Kidney tubule cell (primary cell): Measurements from ENCODE around the gene GPR17.

Source experiments
- DNase-seq: peaks from one replicate; pipeline ENCODE4 v3.0.0-alpha.2; 2018; ENCODE audit warnings: low spot score

Gene GPR17

GRCh38 chr2:127645395-127646291, at the start of gene GPR17:
GPR17 (plus strand) TSS chr2:127646153; CDS start chr2:127650736, 4,583 bp downstream.
- DNase-seq, result no peak

GRCh38 chr2:127596311-127597045, 49.5 kb upstream of the GPR17 start:
- no peak for DNase-seq

DNA sequence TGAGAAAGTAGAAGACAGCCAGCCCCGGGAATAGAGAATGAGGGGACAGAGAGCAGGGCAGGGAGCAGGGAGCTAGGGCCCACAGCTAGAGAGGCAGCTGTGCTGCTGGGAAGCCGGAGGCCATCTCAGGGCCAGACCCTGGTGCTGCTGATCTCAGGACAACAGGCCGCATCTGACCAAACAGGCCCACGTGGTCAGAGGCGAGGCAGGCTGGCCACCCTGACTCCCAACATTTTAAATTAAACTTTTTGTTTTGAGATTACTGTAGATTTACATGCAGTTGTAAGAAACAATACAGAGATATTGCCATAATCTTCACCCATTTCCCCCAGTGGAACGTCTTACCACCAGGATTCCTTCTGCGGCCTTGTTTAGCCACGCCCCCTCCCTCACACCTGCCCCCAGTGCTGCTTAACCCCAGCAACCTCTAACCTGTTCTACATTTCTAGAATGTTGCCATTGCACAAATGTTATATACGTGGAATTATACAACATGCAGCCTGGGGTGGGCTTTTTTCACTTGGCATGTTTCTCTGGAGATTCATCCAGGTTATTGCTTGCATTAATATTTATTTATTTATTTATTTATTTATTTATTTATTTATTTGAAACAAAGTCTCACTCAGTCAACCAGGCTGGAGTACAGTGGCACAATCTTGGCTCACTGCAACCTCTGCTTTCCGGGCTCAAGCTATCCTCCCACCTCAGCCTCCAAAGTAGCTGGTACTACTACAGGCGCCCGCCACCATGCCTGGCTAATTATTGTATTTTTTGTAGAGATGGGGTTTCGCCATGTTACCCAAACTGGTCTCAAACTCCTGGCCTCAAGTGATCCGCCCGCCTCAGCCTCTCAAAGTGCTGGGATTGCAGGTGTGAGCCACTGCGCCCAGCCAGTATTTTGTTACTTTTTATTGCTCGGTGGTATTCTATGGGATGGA, 48.6 kb upstream of the GPR17 start:
- DNase-seq, result no peak

- peak; percentile 35 for DNase-seq
Observed at GRCh38 chr2:127597984-127598380, 48.0 kb upstream of the GPR17 start.

- no peak for DNase-seq
Observed at GRCh38 chr2:127598711-127599110, 47.2 kb upstream of the GPR17 start.

- DNase-seq, result no peak
Observed at GRCh38 chr2:127599211-127599610, 46.7 kb upstream of the GPR17 start.

DNA sequence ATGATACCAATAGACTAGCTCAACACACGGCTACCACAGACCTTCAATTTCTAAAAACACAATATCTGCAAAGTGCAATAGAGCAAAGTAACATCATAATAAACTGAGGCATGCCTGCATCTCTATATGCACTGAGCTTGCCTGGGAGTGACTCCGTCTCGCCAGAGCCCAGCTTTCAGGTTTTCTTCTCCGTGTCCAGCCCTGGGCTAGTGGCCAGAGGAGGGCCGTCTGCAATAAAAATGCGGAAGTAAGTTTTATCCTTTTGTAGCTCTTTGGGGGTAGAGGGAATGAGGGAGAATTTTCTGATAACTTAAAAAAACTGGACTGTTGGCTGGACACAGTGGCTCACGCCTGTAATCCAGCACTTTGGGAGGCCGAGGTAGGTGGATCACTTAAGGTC, 41.0 kb upstream of the GPR17 start:
- no peak for DNase-seq

DNA sequence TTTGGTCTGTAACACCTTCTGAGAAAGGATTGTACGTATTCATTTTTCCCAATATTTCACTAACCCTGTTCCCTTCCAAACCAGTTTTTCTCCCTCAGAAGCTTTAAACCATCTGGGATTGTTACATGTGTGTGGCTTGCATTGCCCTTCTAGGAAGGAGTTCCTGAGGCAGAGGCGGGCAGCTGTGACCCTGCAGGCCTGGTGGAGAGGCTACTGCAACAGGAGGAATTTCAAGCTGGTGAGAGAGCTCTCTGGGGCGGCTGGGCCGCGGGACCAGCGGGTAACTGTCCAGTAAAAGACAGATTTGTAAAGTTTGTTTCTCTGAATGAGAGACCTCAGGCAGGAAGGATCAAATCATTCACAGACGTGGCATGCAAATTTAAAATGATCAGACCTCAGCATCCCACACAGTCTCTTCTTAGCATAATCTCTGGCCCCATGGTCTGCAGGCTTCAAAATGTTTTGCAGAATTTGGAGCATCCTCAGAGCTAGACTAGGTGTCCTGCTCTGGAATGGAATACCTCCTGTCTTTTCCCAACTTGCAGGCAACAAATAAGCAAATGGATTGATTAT, 40.2 kb upstream of the GPR17 start:
- DNase-seq, result no peak

DNA sequence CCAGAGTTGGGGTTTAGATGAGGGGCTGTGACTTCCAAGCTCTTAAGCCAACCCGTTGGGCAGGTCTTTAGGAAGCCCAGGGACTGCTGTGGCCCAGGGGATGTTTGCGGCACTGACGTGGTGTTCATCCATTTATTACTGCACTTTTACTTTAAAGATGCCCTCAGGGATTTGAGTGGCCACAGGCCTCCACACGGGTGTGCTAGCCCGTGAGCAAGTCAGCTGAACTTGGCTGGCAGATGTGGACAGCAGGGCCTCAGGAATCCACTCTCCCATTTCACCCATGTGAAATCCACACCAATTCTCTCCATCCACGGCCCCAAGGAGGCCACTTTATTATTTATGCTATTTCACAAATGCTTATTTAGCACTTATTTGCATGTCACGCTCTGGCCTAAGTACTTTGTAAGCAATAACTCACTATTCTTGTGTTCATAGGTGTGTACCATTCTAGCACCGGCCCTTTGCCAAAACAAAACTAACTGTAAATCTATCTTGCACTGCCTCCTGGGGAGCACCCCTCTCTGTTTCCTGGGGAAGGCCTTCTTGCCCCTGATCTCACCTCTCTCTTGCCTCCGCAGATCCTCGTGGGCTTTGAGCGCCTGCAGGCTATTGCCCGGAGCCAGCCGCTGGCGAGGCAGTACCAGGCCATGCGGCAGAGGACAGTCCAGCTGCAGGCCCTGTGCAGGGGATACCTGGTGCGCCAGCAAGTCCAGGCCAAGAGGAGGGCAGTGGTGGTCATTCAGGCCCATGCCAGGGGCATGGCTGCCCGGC, 39.1 kb upstream of the GPR17 start:
- no peak for DNase-seq

DNA sequence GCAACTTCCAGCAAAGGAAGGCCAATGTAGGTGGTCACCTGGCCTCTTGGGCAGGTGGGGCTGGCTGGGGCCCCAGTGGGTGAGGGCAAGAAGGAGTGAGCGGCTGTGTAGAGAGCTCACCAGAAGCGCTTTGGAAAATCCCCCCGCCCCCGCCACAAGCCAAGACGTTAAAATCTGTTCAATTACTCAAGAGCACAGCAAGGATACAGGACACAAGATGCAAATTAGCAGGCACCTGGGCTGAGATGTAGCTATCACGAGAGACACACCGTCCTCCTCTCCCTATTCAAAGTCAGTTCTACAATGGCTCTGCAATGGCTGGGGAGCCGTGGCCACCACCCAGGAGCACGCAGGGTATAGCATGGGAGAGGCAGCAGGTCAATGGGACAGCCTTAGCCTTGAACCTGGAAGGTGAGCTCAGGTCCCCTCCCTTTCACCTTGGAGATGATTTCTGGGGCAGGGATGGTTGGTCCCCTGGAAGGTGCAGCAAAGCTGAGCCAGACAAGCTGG, 38.5 kb upstream of the GPR17 start:
- no peak for DNase-seq

GRCh38 chr2:127608061-127609030, 37.6 kb upstream of the GPR17 start:
- DNase-seq, result no peak

DNA sequence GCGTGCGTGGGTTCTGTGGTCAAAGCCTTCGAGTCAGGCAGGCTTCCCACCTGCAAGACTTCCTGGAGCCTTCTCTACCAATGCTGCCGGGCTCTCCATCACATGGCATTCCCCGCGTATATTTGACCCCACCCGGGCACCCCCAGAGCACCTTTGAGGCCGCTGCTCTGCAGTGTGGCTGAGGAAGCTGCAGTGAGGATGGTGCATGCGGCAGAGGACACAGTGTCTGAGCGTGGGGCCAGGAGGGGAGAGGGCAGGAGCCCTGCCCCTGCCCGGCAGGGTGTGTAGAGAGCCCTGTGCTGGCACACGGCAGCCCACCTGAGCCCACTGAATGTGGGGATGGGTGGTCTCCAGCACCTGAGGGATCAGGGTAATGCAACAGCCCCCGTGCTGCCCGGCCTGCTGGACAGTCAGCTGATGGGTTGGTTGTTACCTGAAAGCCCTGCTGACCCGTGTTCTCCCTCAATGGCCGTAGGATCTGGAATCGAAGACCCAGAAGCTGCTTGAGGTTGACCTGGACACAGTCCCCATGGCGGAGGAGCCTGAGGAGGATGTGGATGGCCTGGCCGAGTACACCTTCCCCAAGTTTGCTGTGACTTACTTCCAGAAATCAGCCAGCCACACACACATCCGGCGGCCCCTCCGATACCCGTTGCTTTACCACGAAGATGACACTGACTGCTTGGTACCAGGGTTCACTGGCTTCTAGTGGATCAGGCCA, 36.8 kb upstream of the GPR17 start:
- no peak for DNase-seq

GRCh38 chr2:127609818-127610217, 36.1 kb upstream of the GPR17 start:
- DNase-seq, result no peak

GRCh38 chr2:127610561-127610960, 35.4 kb upstream of the GPR17 start:
- DNase-seq, result no peak

DNA sequence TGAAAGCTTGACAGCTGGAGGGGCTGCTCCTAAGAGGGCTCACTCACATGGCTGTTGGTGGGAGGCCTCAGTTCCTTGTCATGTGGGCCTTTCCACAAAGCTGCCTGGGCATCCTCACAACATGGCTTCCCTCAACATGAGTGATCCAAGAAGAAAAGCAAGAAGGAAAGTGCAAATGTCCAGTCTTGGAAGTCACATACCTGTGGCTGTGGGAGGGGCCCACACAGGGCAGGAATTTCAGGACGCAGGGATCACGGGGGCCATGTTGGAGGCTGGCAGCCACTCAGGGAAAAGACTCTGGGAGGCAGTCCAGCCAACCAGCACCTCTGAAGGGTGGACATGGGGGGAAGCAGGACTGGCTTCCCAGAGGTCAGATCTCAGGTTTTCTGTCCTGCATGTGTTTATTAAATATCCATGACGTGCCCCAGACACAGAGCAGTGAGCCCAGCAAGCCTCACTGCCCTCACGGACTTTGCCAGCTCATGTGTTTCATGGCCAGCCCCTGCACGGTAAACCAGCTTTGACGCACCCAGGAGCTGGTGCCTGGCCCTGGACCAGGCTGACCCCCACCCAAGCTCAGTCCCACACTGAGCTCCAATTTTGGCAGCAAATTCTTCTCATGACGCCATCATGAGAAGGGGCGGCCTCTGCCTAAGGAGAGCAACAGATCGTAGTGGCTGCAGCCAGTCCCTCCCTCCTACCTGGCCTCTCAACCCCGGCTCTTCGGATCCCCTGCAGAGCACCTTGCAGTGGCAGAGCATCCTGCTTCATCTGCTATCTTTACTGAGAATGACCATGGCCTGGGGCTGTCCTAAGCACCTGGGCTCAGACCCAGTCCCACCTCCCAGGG, 34.7 kb upstream of the GPR17 start:
- no peak for DNase-seq

DNA sequence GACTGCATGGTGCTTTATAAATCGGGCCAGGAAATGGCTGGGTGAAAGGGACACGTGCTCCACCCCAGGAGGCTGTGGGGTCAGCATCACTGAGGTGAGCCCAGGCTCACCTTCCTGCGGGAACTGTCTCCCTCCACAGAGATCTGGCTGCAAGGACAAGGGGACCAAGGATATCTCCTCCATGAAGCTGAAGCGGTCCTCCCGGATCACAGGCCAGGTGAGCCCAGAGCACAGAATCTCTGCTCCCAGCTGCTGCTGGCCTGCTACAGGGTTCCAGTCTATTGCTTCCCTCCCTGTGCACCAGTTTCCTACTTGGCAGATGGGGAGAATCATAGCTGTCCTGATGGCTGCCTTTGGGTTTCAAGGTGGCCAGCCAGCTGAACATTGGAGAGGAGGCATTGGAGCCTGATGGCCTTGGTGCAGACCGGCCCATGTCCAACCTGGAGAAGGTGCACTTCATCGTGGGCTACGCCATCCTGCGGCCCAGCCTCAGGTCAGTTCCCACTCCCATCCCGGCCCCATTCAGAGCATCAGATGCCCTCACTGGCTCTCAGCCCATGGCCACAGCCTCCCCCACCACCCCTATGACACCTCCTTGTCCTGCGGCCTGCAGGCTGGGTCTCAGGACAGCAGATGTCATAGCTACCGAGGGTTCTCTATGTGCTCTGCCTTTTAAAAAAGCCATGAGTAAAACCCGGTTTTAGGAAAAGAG, 33.7 kb upstream of the GPR17 start:
- no peak for DNase-seq

GRCh38 chr2:127614246-127614645, 31.7 kb upstream of the GPR17 start:
- DNase-seq, result no peak
